IMR-90 (cell line): Measurements from ENCODE around the gene PADI2. TPM values are rescaled to one million over a fixed set of nuclear protein-coding genes. Genes with fewer than 3 reads are reported as not detected.

Experiments used
- ATAC-seq: fragments of 200-7000 bp; cut with Tn5 transposase; 2 replicates; pipeline ENCODE4 v1.9.1; 2020; ENCODE audit warnings: low read depth, mild to moderate bottlenecking, moderate library complexity
- BruUV-seq: library from RNA; stranded (reverse); fragments of 400-500 nt; replicated peaks from 2 replicates; lab custom pipeline; 2021; lab: Mats Ljungman, UMichigan
- CTCF ChIA-PET: fragments of 300-600 bp; formaldehyde crosslinking; extraction: SDS; loops from one replicate; lab custom pipeline; 2021; ENCODE audit warnings: antibody characterized with exemption; lab: Yijun Ruan, JAX
- POLR2A ChIA-PET: fragments of 300-600 bp; sonication (Branson Sonifier 250); formaldehyde crosslinking; loops from one replicate; lab custom pipeline; 2022; ENCODE audit warnings: antibody characterized with exemption; ENCODE audit not compliant: unreplicated experiment; lab: Charles Lee
- DNase-seq: peaks from one replicate; pipeline ENCODE4 v3.0.0; 2013
- H2AFZ ChIP-seq: replicated peaks from 2 replicates; pipeline ENCODE3; 2013; ENCODE audit warnings: low read length, mild to moderate bottlenecking; ENCODE audit not compliant: poor library complexity
- H2AK5ac ChIP-seq: 2 replicates; pipeline ENCODE4 v1.6.1; 2013; ENCODE audit warnings: low read depth, low read length, inconsistent platforms
- H2AK9ac ChIP-seq: replicated peaks from 2 replicates; pipeline ENCODE3; 2013; ENCODE audit warnings: mild to moderate bottlenecking, low read depth, low read length, moderate library complexity; ENCODE audit not compliant: poor library complexity
- H2BK120ac ChIP-seq: 2 replicates; pipeline ENCODE4 v1.6.1; 2013; ENCODE audit warnings: low read depth, low read length, inconsistent platforms
- H2BK15ac ChIP-seq: 3 replicates; pipeline ENCODE4 v1.6.1; 2013; ENCODE audit warnings: low read depth, low read length, inconsistent platforms
- H2BK20ac ChIP-seq: 2 replicates; pipeline ENCODE4 v1.6.1; 2013; ENCODE audit warnings: low read depth, mild to moderate bottlenecking, inconsistent platforms, low read length, moderate library complexity
- H2BK5ac ChIP-seq: 2 replicates; pipeline ENCODE4 v1.6.1; 2013; ENCODE audit warnings: mild to moderate bottlenecking, low read depth, low read length, inconsistent platforms; ENCODE audit not compliant: poor library complexity, severe bottlenecking
- H3K14ac ChIP-seq: replicated peaks from 2 replicates; pipeline ENCODE4 v1.6.1; 2013; ENCODE audit warnings: low read depth, low read length, inconsistent platforms
- H3K18ac ChIP-seq: 2 replicates; pipeline ENCODE4 v1.6.1; 2013; ENCODE audit warnings: low read depth, low read length, control low read depth
- H3K23ac ChIP-seq: 2 replicates; pipeline ENCODE4 v1.6.1; 2013; ENCODE audit warnings: low read depth, low read length, inconsistent platforms
- H3K27ac ChIP-seq: 2 replicates; pipeline ENCODE4 v1.5.1; 2013; ENCODE audit warnings: mild to moderate bottlenecking, control low read depth, low read length; ENCODE audit not compliant: insufficient read depth
- H3K27me3 ChIP-seq: 2 replicates; pipeline ENCODE4 v1.6.1; 2013; ENCODE audit warnings: low read length; ENCODE audit not compliant: control insufficient read depth, insufficient read depth
- H3K36me3 ChIP-seq: 2 replicates; pipeline ENCODE4 v1.6.1; 2013; ENCODE audit warnings: low read length, mixed read lengths; ENCODE audit not compliant: control insufficient read depth, insufficient read depth
- H3K4ac ChIP-seq: 2 replicates; pipeline ENCODE4 v1.6.1; 2013; ENCODE audit warnings: low read depth, low read length, inconsistent platforms
- H3K4me1 ChIP-seq: 2 replicates; pipeline ENCODE4 v1.6.1; 2013; ENCODE audit warnings: low read length, mixed read lengths; ENCODE audit not compliant: control insufficient read depth, insufficient read depth
- H3K4me2 ChIP-seq: 2 replicates; pipeline ENCODE4 v1.6.1; 2013; ENCODE audit warnings: low read depth, mild to moderate bottlenecking, control low read depth, low read length, moderate library complexity
- H3K4me3 ChIP-seq: 2 replicates; pipeline ENCODE4 v1.5.1; 2013; ENCODE audit warnings: low read depth, mild to moderate bottlenecking, control low read depth, low read length, moderate library complexity; ENCODE audit not compliant: insufficient read depth
- H3K56ac ChIP-seq: 2 replicates; pipeline ENCODE4 v1.6.1; 2013; ENCODE audit warnings: low read length, inconsistent platforms; ENCODE audit not compliant: insufficient read depth; ENCODE audit errors: extremely low read depth
- H3K79me1 ChIP-seq, 2 experiments: 2 replicates each; pipeline ENCODE4 v1.6.1; 2013; ENCODE audit warnings: low read length in 2 of 2, inconsistent platforms in 1 of 2, low read depth in 1 of 2
- H3K9ac ChIP-seq: 2 replicates; pipeline ENCODE4 v1.6.1; 2013; ENCODE audit warnings: low read depth, low read length, control low read depth
- H3K9me1 ChIP-seq: 2 replicates; pipeline ENCODE4 v1.6.1; 2013; ENCODE audit warnings: low read length, inconsistent platforms; ENCODE audit not compliant: insufficient read depth
- H3K9me3 ChIP-seq: 2 replicates; pipeline ENCODE4 v1.6.1; 2013; ENCODE audit warnings: low read length; ENCODE audit not compliant: control insufficient read depth, insufficient read depth
- H4K20me1 ChIP-seq: 2 replicates; pipeline ENCODE4 v1.6.1; 2013; ENCODE audit warnings: low read length, inconsistent platforms; ENCODE audit not compliant: insufficient read depth
- H4K5ac ChIP-seq: 2 replicates; pipeline ENCODE4 v1.6.1; 2013; ENCODE audit warnings: mild to moderate bottlenecking, low read depth, low read length, control low read depth
- H4K8ac ChIP-seq, 2 experiments: 2 replicates each; pipeline ENCODE4 v1.6.1; 2013; ENCODE audit warnings: low read depth in 2 of 2, low read length in 2 of 2, control low read depth in 1 of 2, inconsistent platforms in 1 of 2
- H4K91ac ChIP-seq: 2 replicates; pipeline ENCODE4 v1.6.1; 2013; ENCODE audit warnings: low read depth, low read length, inconsistent platforms; ENCODE audit not compliant: insufficient read depth
- BHLHE40 ChIP-seq: fragments of 150-350 bp; IDR thresholded peaks from 2 replicates; pipeline ENCODE4 v1.6.1; 2016; ENCODE audit warnings: mild to moderate bottlenecking, low read depth, low read length
- CEBPB ChIP-seq: IDR thresholded peaks from 2 replicates; pipeline ENCODE4 v1.6.1; 2012; ENCODE audit warnings: low read depth, low read length, improper control_type of control experiment
- FOS ChIP-seq: fragments of 150-350 bp; IDR thresholded peaks from 2 replicates; pipeline ENCODE4 v1.6.1; 2016; ENCODE audit warnings: low read depth, low read length
- MAFK ChIP-seq: IDR thresholded peaks from 2 replicates; pipeline ENCODE4 v1.6.1; 2012; ENCODE audit warnings: low read depth, low read length, improper control_type of control experiment
- MAZ ChIP-seq: IDR thresholded peaks from 2 replicates; pipeline ENCODE4 v1.6.1; 2012; ENCODE audit warnings: low read depth, mild to moderate bottlenecking, low read length, improper control_type of control experiment, moderate library complexity, borderline replicate concordance
- NFE2L2 ChIP-seq: fragments of 150-350 bp; IDR thresholded peaks from 2 replicates; pipeline ENCODE4 v1.6.1; 2016; ENCODE audit warnings: low read depth, mild to moderate bottlenecking, low read length
- POLR2A ChIP-seq: IDR thresholded peaks from 2 replicates; pipeline ENCODE4 v1.6.1; 2012; ENCODE audit warnings: mild to moderate bottlenecking, low read depth, low read length
- RAD21 ChIP-seq: IDR thresholded peaks from 2 replicates; pipeline ENCODE4 v1.6.1; 2012; ENCODE audit warnings: low read length, improper control_type of control experiment
- RCOR1 ChIP-seq: IDR thresholded peaks from 2 replicates; pipeline ENCODE4 v1.6.1; 2012; ENCODE audit warnings: mild to moderate bottlenecking, low read length, improper control_type of control experiment; ENCODE audit not compliant: insufficient replicate concordance
- RFX5 ChIP-seq: IDR thresholded peaks from 2 replicates; pipeline ENCODE4 v1.8.0; 2012; ENCODE audit warnings: low read depth, mild to moderate bottlenecking, low read length, moderate library complexity
- SMC3 ChIP-seq: fragments of 150-350 bp; IDR thresholded peaks from 2 replicates; pipeline ENCODE4 v1.6.1; 2016; ENCODE audit warnings: low read depth, mild to moderate bottlenecking, antibody characterized with exemption, low read length, moderate library complexity
- WGBS, 2 experiments: methylation state at CpG; one replicate each; pipeline versions ENCODE4 v1.1.5 to v1.1.7; 2013; ENCODE audit warnings: missing lambda C conversion rate in 2 of 2; ENCODE audit not compliant: insufficient read length in 1 of 2; ENCODE audit errors: extremely low coverage in 2 of 2; 5-methylcytosine and 5-hydroxymethylcytosine counted together
- dilution Hi-C: fragments of 300-500 bp; cut with HindIII; formaldehyde crosslinking; loops from one replicate; pipeline ENCODE4 v1.14.3; 2018; ENCODE audit warnings: low sequenced_read_pairs; ENCODE audit not compliant: unreplicated experiment
- in situ Hi-C: fragments of 300-500 bp; cut with MboI; formaldehyde crosslinking; loops from 3 replicates; pipeline ENCODE4 v1.14.3; 2019; ENCODE audit warnings: low sequenced_read_pairs, inconsistent platforms, mixed read lengths
- intact Hi-C: fragments of 100-400 bp; cut with micrococcal nuclease; formaldehyde crosslinking; loops from 2 replicates; pipeline ENCODE4 v1.10.0; 2022
- polyA plus RNA-seq, 3 experiments: library from polyadenylated mRNA; depleted of rRNA; stranded (reverse); fragments of >200 nt; gene quantifications; 2 replicates each; pipeline ENCODE4 v1.2.3, GENCODE V29; 2012; ENCODE audit warnings: low replicate concordance in 1 of 3
- total RNA-seq: library from RNA; depleted of rRNA; stranded (reverse); fragments of >200 nt; gene quantifications from 2 replicates; pipeline ENCODE4 v1.2.3, GENCODE V29; 2012
- TF ChIP-seq, protein P1 (sequence below): fragments of 150-350 bp; IDR thresholded peaks from 2 replicates; pipeline ENCODE4 v1.6.1; 2016; ENCODE audit warnings: low read depth, mild to moderate bottlenecking, low read length, moderate library complexity, borderline replicate concordance
- TF ChIP-seq, protein P2 (sequence below): conservative IDR thresholded peaks from 2 replicates; pipeline ENCODE4 v1.5.1; 2012; ENCODE audit warnings: mild to moderate bottlenecking, low read depth, low read length, improper control_type of control experiment
- TF ChIP-seq, protein P3 (sequence below): fragments of 150-350 bp; IDR thresholded peaks from 2 replicates; pipeline ENCODE4 v1.6.1; 2017; ENCODE audit warnings: mild to moderate bottlenecking, antibody characterized with exemption, low read length, low read depth

The PADI2 gene
- total and polyA plus RNA-seq, 2 of the 4 experiments (the other 2 are of a cell fraction), result not detected

DNA sequence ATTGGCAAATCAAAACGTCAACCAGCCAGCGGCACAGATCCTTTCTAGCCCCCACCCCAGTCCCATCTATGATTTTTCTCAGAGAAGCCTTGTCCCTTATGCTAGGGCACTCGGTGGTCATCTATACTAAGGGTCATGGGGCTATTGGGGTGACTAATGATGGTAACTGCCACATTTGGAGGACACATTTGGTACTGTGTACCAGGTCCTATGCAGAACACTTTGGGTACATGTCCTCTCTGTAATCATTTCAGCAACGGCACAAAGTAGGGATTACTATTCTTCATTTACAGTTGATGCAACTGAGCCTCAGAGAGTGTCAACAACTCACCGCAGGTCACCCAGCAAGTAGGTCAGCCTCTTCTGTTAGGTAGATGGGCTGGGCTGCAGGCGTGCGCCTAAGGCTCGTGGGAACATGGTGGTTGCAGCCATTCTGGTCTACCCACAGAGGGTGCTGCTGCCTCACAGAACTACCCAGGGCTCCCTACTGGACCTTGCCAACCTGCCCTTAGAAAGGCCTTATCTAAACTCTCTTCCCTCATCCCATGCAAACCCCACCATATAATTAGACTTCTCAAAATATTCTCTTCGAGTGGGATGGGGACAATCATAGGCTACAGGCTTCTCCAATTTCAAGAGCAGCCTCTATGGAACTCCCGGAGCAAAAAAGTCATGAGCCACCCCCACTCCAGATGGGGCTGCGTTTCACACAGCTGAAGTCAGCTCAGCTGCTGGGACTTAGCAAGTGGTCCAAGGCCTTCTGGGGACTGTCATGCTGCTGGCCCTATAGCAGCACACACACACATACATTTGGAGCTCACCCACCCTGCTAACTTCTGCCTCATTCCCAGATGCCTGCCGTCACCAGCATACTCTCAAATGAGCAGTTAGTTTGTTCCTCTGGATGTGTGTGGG lies 59.6 kb downstream of the PADI2 start:
- Histone ChIP-seq H4K8ac (no peak overlapping the region), H3K9ac (no peak overlapping the region), H2BK5ac (no peak overlapping the region), H2AK5ac (no peak overlapping the region), H2AFZ (peak overlapping the region; percentile 35), H2AK9ac (no peak overlapping the region), H3K4me1 (no peaks in the 10 kb centered on the region), H4K91ac (no peak overlapping the region), H3K4me2 (no peak overlapping the region), H3K4ac (no peak overlapping the region), H2BK120ac (no peak overlapping the region), H3K27me3 (no peaks in the 10 kb centered on the region), H2BK20ac (no peak overlapping the region), H4K20me1 (no peaks in the 10 kb centered on the region), H4K5ac (no peak overlapping the region), H2BK15ac (no peak overlapping the region), H3K56ac (no peak overlapping the region), H3K14ac (no peak overlapping the region), H3K18ac (no peak overlapping the region), H3K27ac (no peak overlapping the region), H3K23ac (no peak overlapping the region), H3K36me3 (no peaks in the 10 kb centered on the region), H3K4me3 (no peak overlapping the region), H3K9me1 (no peaks in the 10 kb centered on the region), H3K9me3 (no peaks in the 10 kb centered on the region), H3K79me1 (no peaks in the 10 kb centered on the region)
- no TSS peak for BruUV-seq
- WGBS, 2 experiments, result 0% methylated on average over 2 of the region's 12 CpGs; no CpG with 5 or more reads in 1 of the 2 experiments
- POLR2A ChIA-PET, result no interaction called here
- dilution Hi-C loops, result no loop called here
- in situ Hi-C loops, result loop anchor here (5.0 kb wide), 2 partner anchors 173 to 348 kb away; no protein-coding TSS in a partner anchor
- CTCF ChIA-PET, result interaction anchor here (0.8 to 2.8 kb wide), 3 partner anchors 16 to 177 kb away, joined by 3 to 11 read pairs (median 4); no protein-coding TSS in a partner anchor
- ATAC-seq (peak; percentile 93), DNase-seq (peak; percentile 71)
- intact Hi-C loops, result loop anchor here (1.0 kb wide), 4 partner anchors 66 to 277 kb away; no protein-coding TSS in a partner anchor
- TF ChIP-seq, protein P1, sequence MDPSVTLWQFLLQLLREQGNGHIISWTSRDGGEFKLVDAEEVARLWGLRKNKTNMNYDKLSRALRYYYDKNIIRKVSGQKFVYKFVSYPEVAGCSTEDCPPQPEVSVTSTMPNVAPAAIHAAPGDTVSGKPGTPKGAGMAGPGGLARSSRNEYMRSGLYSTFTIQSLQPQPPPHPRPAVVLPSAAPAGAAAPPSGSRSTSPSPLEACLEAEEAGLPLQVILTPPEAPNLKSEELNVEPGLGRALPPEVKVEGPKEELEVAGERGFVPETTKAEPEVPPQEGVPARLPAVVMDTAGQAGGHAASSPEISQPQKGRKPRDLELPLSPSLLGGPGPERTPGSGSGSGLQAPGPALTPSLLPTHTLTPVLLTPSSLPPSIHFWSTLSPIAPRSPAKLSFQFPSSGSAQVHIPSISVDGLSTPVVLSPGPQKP, result no peak
- TF ChIP-seq NFE2L2, result no peak
- TF ChIP-seq BHLHE40, result no peak
- TF ChIP-seq, protein P2, sequence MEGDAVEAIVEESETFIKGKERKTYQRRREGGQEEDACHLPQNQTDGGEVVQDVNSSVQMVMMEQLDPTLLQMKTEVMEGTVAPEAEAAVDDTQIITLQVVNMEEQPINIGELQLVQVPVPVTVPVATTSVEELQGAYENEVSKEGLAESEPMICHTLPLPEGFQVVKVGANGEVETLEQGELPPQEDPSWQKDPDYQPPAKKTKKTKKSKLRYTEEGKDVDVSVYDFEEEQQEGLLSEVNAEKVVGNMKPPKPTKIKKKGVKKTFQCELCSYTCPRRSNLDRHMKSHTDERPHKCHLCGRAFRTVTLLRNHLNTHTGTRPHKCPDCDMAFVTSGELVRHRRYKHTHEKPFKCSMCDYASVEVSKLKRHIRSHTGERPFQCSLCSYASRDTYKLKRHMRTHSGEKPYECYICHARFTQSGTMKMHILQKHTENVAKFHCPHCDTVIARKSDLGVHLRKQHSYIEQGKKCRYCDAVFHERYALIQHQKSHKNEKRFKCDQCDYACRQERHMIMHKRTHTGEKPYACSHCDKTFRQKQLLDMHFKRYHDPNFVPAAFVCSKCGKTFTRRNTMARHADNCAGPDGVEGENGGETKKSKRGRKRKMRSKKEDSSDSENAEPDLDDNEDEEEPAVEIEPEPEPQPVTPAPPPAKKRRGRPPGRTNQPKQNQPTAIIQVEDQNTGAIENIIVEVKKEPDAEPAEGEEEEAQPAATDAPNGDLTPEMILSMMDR, result peak; percentile 91
- no peak for TF ChIP-seq MAFK
- TF ChIP-seq FOS, result no peak
- TF ChIP-seq, protein P3, sequence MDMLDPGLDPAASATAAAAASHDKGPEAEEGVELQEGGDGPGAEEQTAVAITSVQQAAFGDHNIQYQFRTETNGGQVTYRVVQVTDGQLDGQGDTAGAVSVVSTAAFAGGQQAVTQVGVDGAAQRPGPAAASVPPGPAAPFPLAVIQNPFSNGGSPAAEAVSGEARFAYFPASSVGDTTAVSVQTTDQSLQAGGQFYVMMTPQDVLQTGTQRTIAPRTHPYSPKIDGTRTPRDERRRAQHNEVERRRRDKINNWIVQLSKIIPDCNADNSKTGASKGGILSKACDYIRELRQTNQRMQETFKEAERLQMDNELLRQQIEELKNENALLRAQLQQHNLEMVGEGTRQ, result no peak
- TF ChIP-seq SMC3, result peak; percentile 77
- TF ChIP-seq MAZ, result no peak
- TF ChIP-seq RCOR1, result no peak
- TF ChIP-seq CEBPB, result no peak
- TF ChIP-seq RAD21, result peak; percentile 95
- no peak for TF ChIP-seq RFX5
- no peak for TF ChIP-seq POLR2A
